Measurements from ENCODE around the gene CPSF4L. TPM values are rescaled to one million over a fixed set of nuclear protein-coding genes. Genes with fewer than 3 reads are reported as not detected.

Gene CPSF4L
- total and polyA plus RNA-seq, 2 of the 13 experiments (the other 11 are each of a cell fraction or from before 2014, with no cell fraction given) = 0.73 to 1.6 TPM

DNA sequence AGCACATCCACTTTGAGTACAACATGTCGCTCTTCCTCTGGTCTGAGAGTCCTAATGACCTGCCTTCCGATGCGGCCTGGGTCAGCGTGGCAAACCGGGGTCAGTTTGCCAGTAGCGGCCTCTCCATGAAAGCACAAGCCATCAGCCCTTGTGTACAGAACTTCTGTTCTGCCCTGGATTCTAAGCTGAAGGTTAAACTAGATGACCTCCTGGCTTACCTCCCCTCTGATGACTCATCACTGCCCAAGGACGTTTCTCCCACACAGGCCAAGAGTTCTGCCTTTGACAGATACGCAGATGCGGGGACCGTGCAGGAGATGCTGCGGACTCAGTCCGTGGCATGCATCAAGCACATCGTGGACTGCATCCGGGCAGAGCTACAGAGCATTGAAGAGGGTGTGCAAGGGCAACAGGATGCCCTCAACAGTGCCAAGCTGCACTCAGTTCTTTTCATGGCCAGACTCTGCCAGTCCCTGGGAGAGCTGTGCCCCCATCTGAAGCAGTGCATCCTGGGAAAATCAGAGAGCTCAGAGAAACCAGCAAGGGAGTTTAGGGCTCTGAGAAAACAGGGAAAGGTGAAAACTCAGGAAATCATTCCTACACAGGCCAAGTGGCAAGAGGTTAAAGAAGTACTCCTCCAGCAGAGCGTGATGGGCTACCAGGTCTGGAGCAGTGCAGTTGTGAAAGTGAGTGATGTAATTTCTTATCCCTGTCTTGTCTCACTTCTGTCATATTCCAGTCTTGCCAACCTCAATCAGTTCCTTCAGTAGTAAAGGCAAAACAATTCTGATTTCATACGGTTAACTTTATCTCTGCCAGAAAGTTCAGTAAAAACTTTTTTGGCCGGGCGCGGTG is 60.2 kb downstream of the CPSF4L start (continued):
- TF ChIP-seq, protein P1, sequence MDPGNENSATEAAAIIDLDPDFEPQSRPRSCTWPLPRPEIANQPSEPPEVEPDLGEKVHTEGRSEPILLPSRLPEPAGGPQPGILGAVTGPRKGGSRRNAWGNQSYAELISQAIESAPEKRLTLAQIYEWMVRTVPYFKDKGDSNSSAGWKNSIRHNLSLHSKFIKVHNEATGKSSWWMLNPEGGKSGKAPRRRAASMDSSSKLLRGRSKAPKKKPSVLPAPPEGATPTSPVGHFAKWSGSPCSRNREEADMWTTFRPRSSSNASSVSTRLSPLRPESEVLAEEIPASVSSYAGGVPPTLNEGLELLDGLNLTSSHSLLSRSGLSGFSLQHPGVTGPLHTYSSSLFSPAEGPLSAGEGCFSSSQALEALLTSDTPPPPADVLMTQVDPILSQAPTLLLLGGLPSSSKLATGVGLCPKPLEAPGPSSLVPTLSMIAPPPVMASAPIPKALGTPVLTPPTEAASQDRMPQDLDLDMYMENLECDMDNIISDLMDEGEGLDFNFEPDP (CRISPR knock-in tag; conservative IDR thresholded peaks at IDR 0.05) = no peak
- TF ChIP-seq ZNF282 (IDR thresholded peaks at IDR 0.05; ENCODE audit: partially characterized antibody) (no peak), IRF2 (CRISPR knock-in tag; IDR thresholded peaks at IDR 0.05) (peak; percentile 95), MEIS1 (CRISPR knock-in tag; IDR thresholded peaks at IDR 0.05; ENCODE audit: borderline replicate concordance) (peak; percentile 97), POLR2A (IDR thresholded peaks at IDR 0.05; ENCODE audit: insufficient read depth in 1 of 2, low read depth in 2 of 2, low read length in 2 of 2) (no peak), KMT2A (CRISPR knock-in tag; IDR thresholded peaks at IDR 0.05) (peak; percentile 79), ZNF496 (CRISPR knock-in tag; IDR thresholded peaks at IDR 0.05; ENCODE audit: insufficient replicate concordance) (no peak), ZNF629 (CRISPR knock-in tag; conservative IDR thresholded peaks at IDR 0.05) (peak; percentile 35; the same call in 1 of the 2 replicates), NFE2L1 (CRISPR knock-in tag; IDR thresholded peaks at IDR 0.05; ENCODE audit: borderline replicate concordance) (peak; percentile 78; the same call in 1 of the 2 replicates), CAMTA2 (CRISPR knock-in tag; IDR thresholded peaks at IDR 0.05; ENCODE audit: borderline replicate concordance) (no peak), HMG20A (CRISPR knock-in tag; IDR thresholded peaks at IDR 0.05; ENCODE audit: borderline replicate concordance) (peak; percentile 98), RORA (CRISPR knock-in tag; IDR thresholded peaks at IDR 0.05) (no peak), ZNF205 (CRISPR knock-in tag; IDR thresholded peaks at IDR 0.05) (peak; percentile 73; the same call in 1 of the 2 replicates), ZNF720 (CRISPR knock-in tag; IDR thresholded peaks at IDR 0.05) (no peak), SPEN (CRISPR knock-in tag; IDR thresholded peaks at IDR 0.05; ENCODE audit: low read depth) (peak; percentile 95), PLRG1 (conservative IDR thresholded peaks at IDR 0.05) (no peak), ZNF292 (CRISPR knock-in tag; IDR thresholded peaks at IDR 0.05; ENCODE audit: borderline replicate concordance, low read depth) (peak; percentile 98), FOXJ3 (CRISPR knock-in tag; IDR thresholded peaks at IDR 0.05; ENCODE audit: borderline replicate concordance) (peak; percentile 90; the same call in 1 of the 2 replicates), ZNF20 (CRISPR knock-in tag; IDR thresholded peaks at IDR 0.05) (no peak), NCOR1 (IDR thresholded peaks at IDR 0.05; ENCODE audit: borderline replicate concordance, low read length) (peak; percentile 76; the same call in 1 of the 2 replicates), PRMT3 (CRISPR knock-in tag; IDR thresholded peaks at IDR 0.05; ENCODE audit: borderline replicate concordance, low read depth) (peak; percentile 89), STAG1 (CRISPR knock-in tag; IDR thresholded peaks at IDR 0.05) (no peak; the same call in 1 of the 2 replicates)
- TF ChIP-seq, protein P2, sequence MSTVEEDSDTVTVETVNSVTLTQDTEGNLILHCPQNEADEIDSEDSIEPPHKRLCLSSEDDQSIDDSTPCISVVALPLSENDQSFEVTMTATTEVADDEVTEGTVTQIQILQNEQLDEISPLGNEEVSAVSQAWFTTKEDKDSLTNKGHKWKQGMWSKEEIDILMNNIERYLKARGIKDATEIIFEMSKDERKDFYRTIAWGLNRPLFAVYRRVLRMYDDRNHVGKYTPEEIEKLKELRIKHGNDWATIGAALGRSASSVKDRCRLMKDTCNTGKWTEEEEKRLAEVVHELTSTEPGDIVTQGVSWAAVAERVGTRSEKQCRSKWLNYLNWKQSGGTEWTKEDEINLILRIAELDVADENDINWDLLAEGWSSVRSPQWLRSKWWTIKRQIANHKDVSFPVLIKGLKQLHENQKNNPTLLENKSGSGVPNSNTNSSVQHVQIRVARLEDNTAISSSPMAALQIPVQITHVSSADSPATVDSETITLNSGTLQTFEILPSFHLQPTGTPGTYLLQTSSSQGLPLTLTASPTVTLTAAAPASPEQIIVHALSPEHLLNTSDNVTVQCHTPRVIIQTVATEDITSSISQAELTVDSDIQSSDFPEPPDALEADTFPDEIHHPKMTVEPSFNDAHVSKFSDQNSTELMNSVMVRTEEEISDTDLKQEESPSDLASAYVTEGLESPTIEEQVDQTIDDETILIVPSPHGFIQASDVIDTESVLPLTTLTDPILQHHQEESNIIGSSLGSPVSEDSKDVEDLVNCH (CRISPR knock-in tag; IDR thresholded peaks at IDR 0.05) = no peak
- TF ChIP-seq, protein P3, sequence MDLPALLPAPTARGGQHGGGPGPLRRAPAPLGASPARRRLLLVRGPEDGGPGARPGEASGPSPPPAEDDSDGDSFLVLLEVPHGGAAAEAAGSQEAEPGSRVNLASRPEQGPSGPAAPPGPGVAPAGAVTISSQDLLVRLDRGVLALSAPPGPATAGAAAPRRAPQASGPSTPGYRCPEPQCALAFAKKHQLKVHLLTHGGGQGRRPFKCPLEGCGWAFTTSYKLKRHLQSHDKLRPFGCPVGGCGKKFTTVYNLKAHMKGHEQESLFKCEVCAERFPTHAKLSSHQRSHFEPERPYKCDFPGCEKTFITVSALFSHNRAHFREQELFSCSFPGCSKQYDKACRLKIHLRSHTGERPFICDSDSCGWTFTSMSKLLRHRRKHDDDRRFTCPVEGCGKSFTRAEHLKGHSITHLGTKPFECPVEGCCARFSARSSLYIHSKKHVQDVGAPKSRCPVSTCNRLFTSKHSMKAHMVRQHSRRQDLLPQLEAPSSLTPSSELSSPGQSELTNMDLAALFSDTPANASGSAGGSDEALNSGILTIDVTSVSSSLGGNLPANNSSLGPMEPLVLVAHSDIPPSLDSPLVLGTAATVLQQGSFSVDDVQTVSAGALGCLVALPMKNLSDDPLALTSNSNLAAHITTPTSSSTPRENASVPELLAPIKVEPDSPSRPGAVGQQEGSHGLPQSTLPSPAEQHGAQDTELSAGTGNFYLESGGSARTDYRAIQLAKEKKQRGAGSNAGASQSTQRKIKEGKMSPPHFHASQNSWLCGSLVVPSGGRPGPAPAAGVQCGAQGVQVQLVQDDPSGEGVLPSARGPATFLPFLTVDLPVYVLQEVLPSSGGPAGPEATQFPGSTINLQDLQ (CRISPR knock-in tag; IDR thresholded peaks at IDR 0.05) = no peak

All from HepG2 (cell line).